ENCODE results near the gene SCFD2. TPM values are rescaled to one million over a fixed set of nuclear protein-coding genes. Genes with fewer than 3 reads are reported as not detected.

Gene SCFD2
- total RNA-seq, 1 donor from 2014 or later = 13.2 TPM

- intact Hi-C loops (cut with DNase I) = no loop called here
- peaks cover 3% of the 10 kb centered on the region for H3K36me3 ChIP-seq
- no peak for TF ChIP-seq CTCF (IDR thresholded peaks at IDR 0.05)
- ATAC-seq = no peak
- H3K9me3 ChIP-seq = no peaks in the 10 kb centered on the region
- no peak for DNase-seq
- no peak overlapping the region for H3K27ac ChIP-seq
- H3K4me3 ChIP-seq = no peak overlapping the region
- no peaks in the 10 kb centered on the region for H3K27me3 ChIP-seq (ENCODE audit: low read depth)
- H3K4me1 ChIP-seq = no peaks in the 10 kb centered on the region
These were observed 51.6 kb downstream of the SCFD2 start for GRCh38 chr4:53314252-53314651.

- Histone ChIP-seq H3K27me3 (ENCODE audit: low read depth) (no peaks in the 10 kb centered on the region), H3K27ac (no peak overlapping the region), H3K4me3 (no peak overlapping the region), H3K4me1 (no peaks in the 10 kb centered on the region), H3K36me3 (peaks cover 3% of the 10 kb centered on the region), H3K9me3 (no peaks in the 10 kb centered on the region)
- DNase-seq = no peak
- no peak for TF ChIP-seq CTCF (IDR thresholded peaks at IDR 0.05)
- intact Hi-C loops (cut with DNase I) = no loop called here
- no peak for ATAC-seq
These were observed 52.4 kb downstream of the SCFD2 start for GRCh38 chr4:53313510-53313909.

GRCh38 chr4:53309321-53310040 lies 56.4 kb downstream of the SCFD2 start:
- intact Hi-C loops (cut with DNase I) = no loop called here
- ATAC-seq = no peak
- no peak for DNase-seq
- no peak for TF ChIP-seq CTCF (IDR thresholded peaks at IDR 0.05)
- no peak overlapping the region for H3K4me3 ChIP-seq
- no peaks in the 10 kb centered on the region for H3K9me3 ChIP-seq
- H3K27ac ChIP-seq = no peak overlapping the region
- no peaks in the 10 kb centered on the region for H3K27me3 ChIP-seq (ENCODE audit: low read depth)
- H3K4me1 ChIP-seq = no peaks in the 10 kb centered on the region
- H3K36me3 ChIP-seq = peaks cover 3% of the 10 kb centered on the region

GRCh38 chr4:53307819-53308780 lies 57.8 kb downstream of the SCFD2 start:
- no peaks in the 10 kb centered on the region for H3K27me3 ChIP-seq (ENCODE audit: low read depth)
- no peak for TF ChIP-seq CTCF (IDR thresholded peaks at IDR 0.05)
- H3K36me3 ChIP-seq = peaks cover 2% of the 10 kb centered on the region
- no peak overlapping the region for H3K27ac ChIP-seq
- intact Hi-C loops (cut with DNase I) = no loop called here
- H3K4me3 ChIP-seq = no peak overlapping the region
- no peaks in the 10 kb centered on the region for H3K4me1 ChIP-seq
- DNase-seq (no peak), ATAC-seq (peak in 1 of 2 donors; percentile 37)
- H3K9me3 ChIP-seq = no peaks in the 10 kb centered on the region

- no peak overlapping the region for H3K4me3 ChIP-seq
- no peaks in the 10 kb centered on the region for H3K27me3 ChIP-seq (ENCODE audit: low read depth)
- no peaks in the 10 kb centered on the region for H3K4me1 ChIP-seq
- ATAC-seq (no peak), DNase-seq (no peak)
- intact Hi-C loops (cut with DNase I) = no loop called here
- no peaks in the 10 kb centered on the region for H3K36me3 ChIP-seq
- no peak for TF ChIP-seq CTCF (IDR thresholded peaks at IDR 0.05)
- H3K27ac ChIP-seq = no peak overlapping the region
- no peaks in the 10 kb centered on the region for H3K9me3 ChIP-seq
These were observed 58.7 kb downstream of the SCFD2 start for GRCh38 chr4:53307210-53307609.

Measured in lower lobe of right lung (tissue), 2 donors.